Kidney (tissue), 14 donors: ENCODE results near the gene PNCK. TPM values are rescaled to one million over a fixed set of nuclear protein-coding genes. Genes with fewer than 3 reads are reported as not detected.

Experiments used
- DNase-seq, 5 donors: peaks; one replicate each; pipeline ENCODE4 v3.0.0-alpha.2; 2013 to 2020
- FAIRE-seq: peaks from 2 replicates; lab custom pipeline; 2012; peaks lifted over from hg19 to GRCh38; lab: Jason Lieb, UNC
- H3K27ac ChIP-seq, 2 donors: one replicate each; pipeline ENCODE4 v1.7.0; 2013; ENCODE audit warnings: low read depth in 2 of 2, low read length in 2 of 2, inconsistent platforms in 1 of 2
- H3K27me3 ChIP-seq: one replicate; pipeline ENCODE4 v1.7.1; 2013; ENCODE audit warnings: low read length, inconsistent platforms; ENCODE audit not compliant: control insufficient read depth, insufficient read depth
- H3K36me3 ChIP-seq, 3 donors: one replicate each; pipeline versions ENCODE4 v1.7.0 to v1.7.1; 2013; ENCODE audit warnings: low read length in 3 of 3, control low read depth in 1 of 3, inconsistent platforms in 1 of 3; ENCODE audit not compliant: insufficient read depth in 3 of 3, control insufficient read depth in 2 of 3
- H3K4me1 ChIP-seq, 3 donors: one replicate each; pipeline versions ENCODE4 v1.7.0 to v1.7.1; 2013; ENCODE audit warnings: low read length in 3 of 3, inconsistent platforms in 1 of 3, low read depth in 1 of 3; ENCODE audit not compliant: control insufficient read depth in 2 of 3, insufficient read depth in 2 of 3
- H3K4me3 ChIP-seq, 3 donors: one replicate each; pipeline versions ENCODE4 v1.7.0 to v1.8.1; 2013; ENCODE audit warnings: low read length in 3 of 3, control low read depth in 1 of 3, inconsistent platforms in 1 of 3
- H3K9ac ChIP-seq, 3 donors: one replicate each; pipeline versions ENCODE4 v1.7.0 to v1.7.1; 2013; ENCODE audit warnings: low read length in 3 of 3, control low read depth in 1 of 3, inconsistent platforms in 1 of 3
- H3K9me3 ChIP-seq, 3 donors: one replicate each; pipeline versions ENCODE4 v1.7.0 to v1.7.1; 2013; ENCODE audit warnings: low read length in 3 of 3, control low read depth in 1 of 3, inconsistent platforms in 1 of 3; ENCODE audit not compliant: control insufficient read depth in 2 of 3, insufficient read depth in 1 of 3
- CTCF ChIP-seq: IDR thresholded peaks from 3 replicates; pipeline ENCODE4 v1.5.1; 2012; ENCODE audit warnings: mild to moderate bottlenecking, moderate library complexity, borderline replicate concordance; ENCODE audit not compliant: insufficient read depth; ENCODE audit errors: extremely low read depth
- intact Hi-C: fragments of 100-400 bp; cut with DNase I; formaldehyde crosslinking; loops from one replicate; pipeline ENCODE4 v1.11.1; 2022
- polyA plus RNA-seq: library from polyadenylated mRNA; stranded (reverse); fragments of 350-450 nt; fragmentation: Illumina TruSeq; extraction: RNeasy Lipid Tissue Mini Kit (QIAGEN cat#74804); gene quantifications from one replicate; pipeline ENCODE4 v1.2.3, GENCODE V29; 2014; ENCODE audit warnings: low read depth, low replicate concordance; ENCODE audit not compliant: insufficient read depth
- total RNA-seq: library from RNA; stranded (reverse); fragmentation: NEBNext Ultra II Directional; extraction: Animal tissue kit (Norgen Biotek cat#: 25700); gene quantifications from one replicate; pipeline ENCODE4 v1.2.1, GENCODE V29; 2021
- donor health status: control.
- donor health status: control.
- donor health status: control.
- donor health status: control.
- donor health status: control.
- donor health status: DM: yes; HTN: yes; CAD: no.
- donor health status: Normal renal cell carcinoma (clear cell type).

The PNCK gene
- total and polyA plus RNA-seq, 2 donors from 2014 or later = 1.5 to 5.5 TPM

DNA sequence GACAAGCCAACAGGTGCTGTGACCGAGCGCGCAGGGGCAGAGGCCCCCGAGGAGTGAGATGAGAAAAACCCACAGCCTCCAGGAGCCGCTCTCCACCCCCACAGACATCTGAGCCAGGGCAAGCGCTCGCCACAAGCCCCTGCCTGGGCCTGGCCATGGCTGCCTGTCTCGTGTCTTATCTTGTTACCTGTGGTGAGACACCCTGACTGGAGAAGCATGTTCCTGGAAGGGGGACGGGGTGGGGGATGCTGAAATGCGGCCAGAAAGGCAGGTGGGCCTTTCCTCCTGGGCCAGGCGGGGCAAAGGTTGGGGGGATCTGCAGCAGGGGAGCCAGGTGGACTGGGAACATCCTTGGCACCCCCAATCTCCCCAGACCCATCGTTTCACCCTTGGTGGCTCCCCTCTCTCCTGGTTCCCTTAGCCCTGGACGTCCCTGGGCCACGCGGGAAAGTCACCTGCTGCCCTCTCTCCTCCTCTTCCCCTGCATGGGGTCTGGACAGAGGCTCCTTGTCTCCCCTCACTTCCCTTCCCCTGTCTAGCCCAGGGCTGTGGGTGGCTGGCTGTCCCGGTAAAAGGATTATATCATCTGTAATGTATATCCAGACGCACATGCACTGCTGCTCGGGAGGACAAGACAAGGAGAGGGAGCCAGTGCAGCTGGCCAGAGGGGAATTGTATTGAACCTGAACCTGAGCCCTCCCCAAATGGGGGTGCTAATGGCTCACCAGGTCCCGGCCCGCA is 35.0 kb downstream of the PNCK start:
- no peak for FAIRE-seq
- intact Hi-C loops = no loop called here

GRCh38 chrX:153638041-153638371 is 35.6 kb downstream of the PNCK start:
- Histone ChIP-seq H3K9ac (no peak overlapping the region), H3K36me3 (no peaks in the 10 kb centered on the region), H3K4me3 (no peak overlapping the region), H3K9me3 (no peaks in the 10 kb centered on the region), H3K4me1 (peaks cover 0 to 3% (median 0%) of the 10 kb centered on the region in 3 donors), H3K27ac (no peak overlapping the region), H3K27me3 (peaks cover 3% of the 10 kb centered on the region)
- DNase-seq = no peak
- FAIRE-seq = no peak
- no peak for TF ChIP-seq CTCF
- intact Hi-C loops = no loop called here

More for the DNA sequence above, 35.0 kb downstream of the PNCK start:
- no peak overlapping the region for H3K4me3 ChIP-seq
- H3K27ac ChIP-seq = no peak overlapping the region
- no peaks in the 10 kb centered on the region for H3K9me3 ChIP-seq
- H3K9ac ChIP-seq = no peak overlapping the region
- peaks cover 3% of the 10 kb centered on the region for H3K27me3 ChIP-seq
- no peak for TF ChIP-seq CTCF
- no peaks in the 10 kb centered on the region for H3K36me3 ChIP-seq
- peak in 2 of 5 donors; percentile 45 to 56 for DNase-seq
- H3K4me1 ChIP-seq = peaks cover 0 to 4% (median 0%) of the 10 kb centered on the region in 3 donors

- no peak overlapping the region for H3K9ac ChIP-seq
- no peak overlapping the region for H3K27ac ChIP-seq
- H3K4me1 ChIP-seq = peaks cover 0 to 3% (median 0%) of the 10 kb centered on the region in 3 donors
- H3K36me3 ChIP-seq = no peaks in the 10 kb centered on the region
- intact Hi-C loops = no loop called here
- TF ChIP-seq CTCF = no peak
- H3K9me3 ChIP-seq = no peaks in the 10 kb centered on the region
- H3K27me3 ChIP-seq = no peaks in the 10 kb centered on the region
- FAIRE-seq (no peak), DNase-seq (peak in 3 of 5 donors; percentile 59 to 61 (median 60))
- no peak overlapping the region for H3K4me3 ChIP-seq
Measured at GRCh38 chrX:153637121-153638040, 36.2 kb downstream of the PNCK start.
